Thoracic aorta (tissue), 2 donors: ENCODE measurements around the gene N4BP2L2. TPM values are rescaled to one million over a fixed set of nuclear protein-coding genes. Genes with fewer than 3 reads are reported as not detected.

Source experiments
- ATAC-seq: fragments of 150-250 bp; one replicate; pipeline ENCODE4 v1.8.0; 2017; ENCODE audit warnings: low read depth; ENCODE audit not compliant: insufficient number of reproducible peaks, low FRiP score
- DNase-seq: peaks from one replicate; pipeline ENCODE4 v3.0.0-alpha.2; 2020; ENCODE audit warnings: low spot score
- H3K27ac ChIP-seq, 2 donors: fragments of 200-600 bp; sonication (generic); 1 replicate in 1 of 2; 2 replicates in 1 of 2; pipeline ENCODE4 v1.5.1; 2016; ENCODE audit warnings: mild to moderate bottlenecking in 2 of 2, moderate library complexity in 2 of 2
- H3K27me3 ChIP-seq: fragments of 200-600 bp; sonication (generic); replicated peaks from 2 replicates; pipeline ENCODE4 v1.6.0; 2016; ENCODE audit warnings: mild to moderate bottlenecking; ENCODE audit not compliant: insufficient read depth
- H3K36me3 ChIP-seq: fragments of 200-600 bp; sonication (generic); one replicate; pipeline ENCODE4 v1.5.1; 2016
- H3K4me1 ChIP-seq, 2 donors: fragments of 200-600 bp; sonication (generic); 1 replicate in 1 of 2; 2 replicates in 1 of 2; pipeline versions ENCODE4 v1.5.1 to v1.6.0; 2016; ENCODE audit warnings: low read depth in 2 of 2, mild to moderate bottlenecking in 1 of 2; ENCODE audit not compliant: control insufficient read depth in 1 of 2
- H3K4me3 ChIP-seq: fragments of 200-600 bp; sonication (generic); 2 replicates; pipeline ENCODE4 v1.5.1; 2016; ENCODE audit warnings: mild to moderate bottlenecking
- H3K9me3 ChIP-seq: fragments of 200-600 bp; sonication (generic); 2 replicates; pipeline ENCODE4 v1.5.1; 2016
- CTCF ChIP-seq: fragments of 200-600 bp; sonication (generic); IDR thresholded peaks from one replicate; pipeline ENCODE4 v1.5.1; 2019; ENCODE audit warnings: antibody characterized with exemption
- total RNA-seq, 2 donors: library from RNA; depleted of rRNA; stranded (reverse); fragments of >200 nt; gene quantifications; one replicate each; pipeline versions ENCODE4 v1.1.0 to v1.2.3, GENCODE V29; 2016

Gene N4BP2L2
- total RNA-seq, 2 donors from 2014 or later: 135 to 251 TPM

- H3K27me3 ChIP-seq: no peaks in the 10 kb centered on the region
- no peak overlapping the region for H3K27ac ChIP-seq
- no peak overlapping the region for H3K4me3 ChIP-seq
- peaks cover 8 to 19% of the 10 kb centered on the region in 2 donors for H3K4me1 ChIP-seq
- H3K36me3 ChIP-seq: no peaks in the 10 kb centered on the region
- H3K9me3 ChIP-seq: no peaks in the 10 kb centered on the region
- no peak for DNase-seq
- ATAC-seq: no peak
- TF ChIP-seq CTCF: no peak
These were observed 115.0 kb downstream of the N4BP2L2 start for GRCh38 chr13:32423592-32423991.

- no peak for ATAC-seq
- TF ChIP-seq CTCF: no peak
- H3K27me3 ChIP-seq: no peaks in the 10 kb centered on the region
These were observed 118.7 kb downstream of the N4BP2L2 start for GRCh38 chr13:32419862-32420261.

GRCh38 chr13:32417995-32418394, 120.6 kb downstream of the N4BP2L2 start:
- no peak for ATAC-seq

More at GRCh38 chr13:32419862-32420261, 118.7 kb downstream of the N4BP2L2 start:
- DNase-seq: no peak
- no peaks in the 10 kb centered on the region for H3K9me3 ChIP-seq
- no peaks in the 10 kb centered on the region for H3K36me3 ChIP-seq
- H3K4me3 ChIP-seq: no peak overlapping the region
- no peaks in the 10 kb centered on the region for H3K4me1 ChIP-seq
- H3K27ac ChIP-seq: no peak overlapping the region

GRCh38 chr13:32415019-32415418, 123.6 kb downstream of the N4BP2L2 start:
- no peak for ATAC-seq

More at GRCh38 chr13:32417995-32418394, 120.6 kb downstream of the N4BP2L2 start:
- Histone ChIP-seq H3K27ac (no peak overlapping the region), H3K27me3 (no peaks in the 10 kb centered on the region), H3K36me3 (no peaks in the 10 kb centered on the region), H3K4me1 (no peaks in the 10 kb centered on the region), H3K4me3 (no peak overlapping the region), H3K9me3 (no peaks in the 10 kb centered on the region)
- no peak for DNase-seq
- no peak for TF ChIP-seq CTCF

GRCh38 chr13:32414580-32414979, 124.0 kb downstream of the N4BP2L2 start:
- Histone ChIP-seq H3K36me3 (no peaks in the 10 kb centered on the region), H3K4me1 (peaks cover 0 to 2% of the 10 kb centered on the region in 2 donors), H3K27ac (no peak overlapping the region), H3K9me3 (no peaks in the 10 kb centered on the region), H3K27me3 (no peaks in the 10 kb centered on the region), H3K4me3 (no peak overlapping the region)
- no peak for DNase-seq
- ATAC-seq: no peak
- TF ChIP-seq CTCF: no peak

More at GRCh38 chr13:32415019-32415418, 123.6 kb downstream of the N4BP2L2 start:
- Histone ChIP-seq H3K36me3 (no peaks in the 10 kb centered on the region), H3K9me3 (no peaks in the 10 kb centered on the region), H3K4me3 (no peak overlapping the region), H3K4me1 (no peaks in the 10 kb centered on the region), H3K27me3 (no peaks in the 10 kb centered on the region), H3K27ac (no peak overlapping the region)
- no peak for DNase-seq
- TF ChIP-seq CTCF: no peak
